HEK293 (cell line): ENCODE measurements around the gene NPRL2.
A peak's percentile ranks its signal among the peaks of the same experiment; 100 is the strongest.

Experiments
- BCL11A ChIP-seq: fragments of 450-650 bp; formaldehyde crosslinking; IDR thresholded peaks from 2 replicates; pipeline ENCODE4 v1.5.1; 2016; ENCODE audit warnings: low read depth, missing biosample characterization, missing genetic modification characterization
- GLIS1 ChIP-seq: fragments of 450-650 bp; formaldehyde crosslinking; IDR thresholded peaks from 2 replicates; pipeline ENCODE4 v1.5.1; 2016; ENCODE audit warnings: missing biosample characterization, missing genetic modification characterization
- KLF10 ChIP-seq: fragments of 450-650 bp; IDR thresholded peaks from 2 replicates; pipeline ENCODE4 v1.5.1; 2018; ENCODE audit warnings: missing biosample characterization, mild to moderate bottlenecking, missing genetic modification characterization
- KLF16 ChIP-seq: fragments of 450-650 bp; formaldehyde crosslinking; IDR thresholded peaks from 2 replicates; pipeline ENCODE4 v1.5.1; 2017; ENCODE audit warnings: missing biosample characterization, missing genetic modification characterization
- PRDM1 ChIP-seq: fragments of 450-650 bp; formaldehyde crosslinking; IDR thresholded peaks from 2 replicates; pipeline ENCODE4; 2016; ENCODE audit warnings: missing biosample characterization, missing genetic modification characterization
- PRDM10 ChIP-seq: fragments of 450-650 bp; formaldehyde crosslinking; IDR thresholded peaks from 2 replicates; pipeline ENCODE4 v1.5.1; 2016; ENCODE audit warnings: missing biosample characterization, missing genetic modification characterization
- REST ChIP-seq: fragments of 450-650 bp; formaldehyde crosslinking; IDR thresholded peaks from 2 replicates; pipeline ENCODE4 v1.5.1; 2016; ENCODE audit warnings: missing biosample characterization, missing genetic modification characterization
- SETDB1 ChIP-seq: IDR thresholded peaks from one replicate; pipeline ENCODE4 v1.6.1; 2017; ENCODE audit warnings: mild to moderate bottlenecking, low read length, moderate library complexity, mixed read lengths; ENCODE audit not compliant: insufficient read length
- SP7 ChIP-seq: fragments of 450-650 bp; formaldehyde crosslinking; IDR thresholded peaks from 2 replicates; pipeline ENCODE4 v1.5.1; 2016; ENCODE audit warnings: missing biosample characterization, missing genetic modification characterization
- TRIM28 ChIP-seq: IDR thresholded peaks from 2 replicates; pipeline ENCODE4 v1.6.1; 2011; ENCODE audit warnings: low read length, control low read depth, borderline replicate concordance
- ZBTB20 ChIP-seq: fragments of 450-650 bp; formaldehyde crosslinking; IDR thresholded peaks from 2 replicates; pipeline ENCODE4 v1.5.1; 2016; ENCODE audit warnings: missing biosample characterization, missing genetic modification characterization
- ZBTB26 ChIP-seq: fragments of 450-650 bp; formaldehyde crosslinking; optimal IDR thresholded peaks from 2 replicates; pipeline ENCODE3; 2016; ENCODE audit warnings: missing biosample characterization, mild to moderate bottlenecking, missing genetic modification characterization
- ZEB2 ChIP-seq: fragments of 450-650 bp; formaldehyde crosslinking; IDR thresholded peaks from 2 replicates; pipeline ENCODE4 v1.5.1; 2016; ENCODE audit warnings: missing biosample characterization, missing genetic modification characterization
- ZNF202 ChIP-seq: fragments of 450-650 bp; formaldehyde crosslinking; IDR thresholded peaks from 2 replicates; pipeline ENCODE4 v1.5.1; 2016; ENCODE audit warnings: missing biosample characterization, missing genetic modification characterization, borderline replicate concordance
- ZNF394 ChIP-seq: fragments of 450-650 bp; formaldehyde crosslinking; IDR thresholded peaks from 2 replicates; pipeline ENCODE4 v1.5.1; 2016; ENCODE audit warnings: missing biosample characterization, missing genetic modification characterization, mild to moderate bottlenecking, moderate library complexity, borderline replicate concordance
- ZNF510 ChIP-seq: fragments of 450-650 bp; formaldehyde crosslinking; IDR thresholded peaks from 2 replicates; pipeline ENCODE4 v1.5.1; 2018; ENCODE audit warnings: mild to moderate bottlenecking, missing genetic modification characterization, missing biosample characterization; ENCODE audit not compliant: insufficient replicate concordance
- ZNF514 ChIP-seq: fragments of 450-650 bp; formaldehyde crosslinking; IDR thresholded peaks from 2 replicates; pipeline ENCODE4 v1.5.1; 2016; ENCODE audit warnings: missing biosample characterization, missing genetic modification characterization
- ZNF549 ChIP-seq: fragments of 450-650 bp; IDR thresholded peaks from 2 replicates; pipeline ENCODE4 v1.5.1; 2018; ENCODE audit warnings: missing biosample characterization, missing genetic modification characterization, mild to moderate bottlenecking, inconsistent platforms, moderate library complexity
- ZNF571 ChIP-seq: fragments of 450-650 bp; formaldehyde crosslinking; IDR thresholded peaks from 2 replicates; pipeline ENCODE4 v1.5.0; 2017; ENCODE audit warnings: missing biosample characterization, missing genetic modification characterization
- ZNF785 ChIP-seq: fragments of 450-650 bp; formaldehyde crosslinking; IDR thresholded peaks from 2 replicates; pipeline ENCODE4 v1.5.1; 2016; ENCODE audit warnings: missing biosample characterization, missing genetic modification characterization
- ZNF843 ChIP-seq: fragments of 450-650 bp; formaldehyde crosslinking; IDR thresholded peaks from 2 replicates; pipeline ENCODE4 v1.5.1; 2016; ENCODE audit warnings: missing biosample characterization, missing genetic modification characterization
- ZSCAN5A ChIP-seq: fragments of 450-650 bp; formaldehyde crosslinking; IDR thresholded peaks from 2 replicates; pipeline ENCODE4 v1.5.1; 2016; ENCODE audit warnings: missing biosample characterization, missing genetic modification characterization
- TF ChIP-seq, protein P1 (sequence below): fragments of 450-650 bp; formaldehyde crosslinking; IDR thresholded peaks from 2 replicates; pipeline ENCODE4 v1.5.1; 2016; ENCODE audit warnings: missing biosample characterization, missing genetic modification characterization
- TF ChIP-seq, protein P2 (sequence below): fragments of 450-650 bp; formaldehyde crosslinking; IDR thresholded peaks from 2 replicates; pipeline ENCODE4 v1.5.1; 2016; ENCODE audit warnings: missing biosample characterization, missing genetic modification characterization

Gene NPRL2

GRCh38 chr3:50321336-50322114 is 29.1 kb downstream of the NPRL2 start (continued):
- peak; percentile 100 for TF ChIP-seq PRDM10
- no peak for TF ChIP-seq PRDM1 (tag by site-specific recombination)
- TF ChIP-seq REST (tag by site-specific recombination), result no peak
- no peak; the same call in 1 of the 2 replicates for TF ChIP-seq KLF10 (tag by site-specific recombination)
- no peak for TF ChIP-seq BCL11A
- TF ChIP-seq, protein P1, sequence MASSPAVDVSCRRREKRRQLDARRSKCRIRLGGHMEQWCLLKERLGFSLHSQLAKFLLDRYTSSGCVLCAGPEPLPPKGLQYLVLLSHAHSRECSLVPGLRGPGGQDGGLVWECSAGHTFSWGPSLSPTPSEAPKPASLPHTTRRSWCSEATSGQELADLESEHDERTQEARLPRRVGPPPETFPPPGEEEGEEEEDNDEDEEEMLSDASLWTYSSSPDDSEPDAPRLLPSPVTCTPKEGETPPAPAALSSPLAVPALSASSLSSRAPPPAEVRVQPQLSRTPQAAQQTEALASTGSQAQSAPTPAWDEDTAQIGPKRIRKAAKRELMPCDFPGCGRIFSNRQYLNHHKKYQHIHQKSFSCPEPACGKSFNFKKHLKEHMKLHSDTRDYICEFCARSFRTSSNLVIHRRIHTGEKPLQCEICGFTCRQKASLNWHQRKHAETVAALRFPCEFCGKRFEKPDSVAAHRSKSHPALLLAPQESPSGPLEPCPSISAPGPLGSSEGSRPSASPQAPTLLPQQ (tag by site-specific recombination), result peak; percentile 100
- no peak for TF ChIP-seq SETDB1
- peak; percentile 34; the same call in 1 of the 2 replicates for TF ChIP-seq ZBTB20 (tag by site-specific recombination)
- no peak for TF ChIP-seq ZNF510 (tag by site-specific recombination)
- TF ChIP-seq ZNF571 (tag by site-specific recombination), result no peak
- peak; percentile 72; the same call in 1 of the 2 replicates for TF ChIP-seq ZNF785
- TF ChIP-seq ZEB2, result peak; percentile 53; the same call in 1 of the 2 replicates
- no peak for TF ChIP-seq TRIM28
- peak; percentile 40 for TF ChIP-seq ZBTB26 (tag by site-specific recombination)
- peak; percentile 54; the same call in 1 of the 2 replicates for TF ChIP-seq GLIS1
- TF ChIP-seq ZSCAN5A (tag by site-specific recombination), result no peak
- TF ChIP-seq ZNF514 (tag by site-specific recombination), result no peak
- TF ChIP-seq ZNF394 (tag by site-specific recombination), result 0 out of 2 replicates have a peak, but pooled peaks have one; percentile 40
- TF ChIP-seq KLF16 (tag by site-specific recombination), result peak; percentile 66; the same call in 1 of the 2 replicates
- TF ChIP-seq, protein P2, sequence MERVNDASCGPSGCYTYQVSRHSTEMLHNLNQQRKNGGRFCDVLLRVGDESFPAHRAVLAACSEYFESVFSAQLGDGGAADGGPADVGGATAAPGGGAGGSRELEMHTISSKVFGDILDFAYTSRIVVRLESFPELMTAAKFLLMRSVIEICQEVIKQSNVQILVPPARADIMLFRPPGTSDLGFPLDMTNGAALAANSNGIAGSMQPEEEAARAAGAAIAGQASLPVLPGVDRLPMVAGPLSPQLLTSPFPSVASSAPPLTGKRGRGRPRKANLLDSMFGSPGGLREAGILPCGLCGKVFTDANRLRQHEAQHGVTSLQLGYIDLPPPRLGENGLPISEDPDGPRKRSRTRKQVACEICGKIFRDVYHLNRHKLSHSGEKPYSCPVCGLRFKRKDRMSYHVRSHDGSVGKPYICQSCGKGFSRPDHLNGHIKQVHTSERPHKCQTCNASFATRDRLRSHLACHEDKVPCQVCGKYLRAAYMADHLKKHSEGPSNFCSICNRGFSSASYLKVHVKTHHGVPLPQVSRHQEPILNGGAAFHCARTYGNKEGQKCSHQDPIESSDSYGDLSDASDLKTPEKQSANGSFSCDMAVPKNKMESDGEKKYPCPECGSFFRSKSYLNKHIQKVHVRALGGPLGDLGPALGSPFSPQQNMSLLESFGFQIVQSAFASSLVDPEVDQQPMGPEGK, result peak; percentile 37; the same call in 1 of the 2 replicates
- TF ChIP-seq ZNF549, result no peak
- TF ChIP-seq ZNF843 (tag by site-specific recombination), result 0 out of 2 replicates have a peak, but pooled peaks have one; percentile 28
- no peak for TF ChIP-seq ZNF202 (tag by site-specific recombination)
- peak; percentile 65 for TF ChIP-seq SP7 (tag by site-specific recombination)
